ENCODE measurements around the gene ST13. TPM values are rescaled to one million over a fixed set of nuclear protein-coding genes. Genes with fewer than 3 reads are reported as not detected.
"Not testable (repeated sequence)": the region's sequence is repeated elsewhere in the genome, so short reads cannot be mapped to it uniquely, and the experiment has no call there.

The ST13 gene
- total RNA-seq, 1 donor from 2014 or later = 241 TPM

DNA sequence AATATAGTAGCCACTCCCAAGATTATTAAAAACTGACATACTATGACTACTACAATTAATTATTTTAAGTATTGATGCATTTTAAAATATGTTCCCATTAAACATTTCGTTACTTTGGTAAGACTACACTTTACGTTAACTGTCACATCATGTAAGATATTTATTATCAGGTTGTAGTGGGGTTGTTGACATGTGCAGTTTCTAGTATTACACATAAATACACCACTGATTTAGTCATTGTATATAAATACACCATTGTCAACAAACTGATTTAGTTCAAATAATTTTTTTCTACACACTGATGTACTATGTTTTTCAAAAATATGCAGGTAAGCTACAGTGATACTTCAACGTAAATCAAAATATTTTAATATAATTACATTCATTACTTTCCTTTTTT lies 11.5 kb downstream of the ST13 start:
- DNase-seq (ENCODE audit: low spot score) = no peak

DNA sequence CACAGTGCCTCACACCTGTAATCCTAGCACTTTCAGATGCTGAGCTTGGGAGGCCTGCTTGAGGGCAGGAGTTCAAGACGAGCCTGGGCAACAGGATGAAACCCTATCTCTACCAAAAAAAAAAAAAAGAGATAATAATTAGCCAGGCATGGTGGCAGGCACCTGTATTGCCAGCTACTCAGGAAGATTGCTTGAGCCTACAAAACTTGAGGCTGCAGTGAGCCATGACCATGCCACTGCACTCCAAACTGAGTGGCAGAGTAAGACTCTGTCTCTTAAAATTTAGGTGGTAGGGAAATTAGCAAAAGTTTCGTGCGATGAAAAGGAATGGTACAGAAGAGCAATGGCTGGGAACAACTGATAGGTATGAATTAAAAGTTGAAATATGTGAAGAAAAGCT lies 18.0 kb downstream of the ST13 start:
- no peak for DNase-seq (ENCODE audit: low spot score)

DNA sequence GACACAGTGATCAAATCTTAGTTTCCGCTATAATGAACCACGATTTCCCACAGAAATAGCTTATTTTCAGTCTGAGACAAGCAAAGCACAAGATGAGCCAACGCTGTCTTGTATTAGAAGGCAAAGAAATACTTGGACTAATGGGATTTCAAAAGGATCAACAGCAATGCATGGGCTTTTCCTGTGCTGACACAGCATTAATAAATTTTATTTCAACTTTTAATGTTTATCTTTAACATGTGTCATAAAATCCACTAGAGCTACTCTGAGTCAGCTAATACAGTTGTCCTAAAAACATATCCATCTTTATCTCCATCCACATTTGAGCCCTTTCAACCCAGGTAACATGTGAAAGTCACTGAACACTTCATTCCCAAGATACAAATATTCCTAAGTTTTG lies 21.8 kb downstream of the ST13 start:
- DNase-seq (ENCODE audit: low spot score) = no peak

DNA sequence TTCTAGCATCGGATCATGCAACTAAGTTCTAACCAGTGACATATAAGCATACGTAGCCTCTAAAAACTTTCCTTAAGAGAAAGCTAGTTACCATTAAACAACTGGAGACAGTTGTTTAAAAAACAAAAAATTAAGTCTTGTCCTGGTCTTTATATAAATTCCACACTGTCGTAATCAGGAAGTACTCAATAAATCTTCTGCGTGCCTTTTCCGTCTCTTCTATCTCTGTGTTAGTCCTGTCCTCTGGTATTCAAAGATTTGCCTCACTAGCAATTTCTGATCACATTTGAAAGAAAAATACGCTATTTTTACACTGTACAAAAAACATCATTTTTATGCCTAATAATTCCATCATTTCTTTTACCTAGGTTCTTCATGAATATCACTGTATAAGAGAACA lies 27.3 kb downstream of the ST13 start:
- DNase-seq (ENCODE audit: low spot score) = no peak

DNA sequence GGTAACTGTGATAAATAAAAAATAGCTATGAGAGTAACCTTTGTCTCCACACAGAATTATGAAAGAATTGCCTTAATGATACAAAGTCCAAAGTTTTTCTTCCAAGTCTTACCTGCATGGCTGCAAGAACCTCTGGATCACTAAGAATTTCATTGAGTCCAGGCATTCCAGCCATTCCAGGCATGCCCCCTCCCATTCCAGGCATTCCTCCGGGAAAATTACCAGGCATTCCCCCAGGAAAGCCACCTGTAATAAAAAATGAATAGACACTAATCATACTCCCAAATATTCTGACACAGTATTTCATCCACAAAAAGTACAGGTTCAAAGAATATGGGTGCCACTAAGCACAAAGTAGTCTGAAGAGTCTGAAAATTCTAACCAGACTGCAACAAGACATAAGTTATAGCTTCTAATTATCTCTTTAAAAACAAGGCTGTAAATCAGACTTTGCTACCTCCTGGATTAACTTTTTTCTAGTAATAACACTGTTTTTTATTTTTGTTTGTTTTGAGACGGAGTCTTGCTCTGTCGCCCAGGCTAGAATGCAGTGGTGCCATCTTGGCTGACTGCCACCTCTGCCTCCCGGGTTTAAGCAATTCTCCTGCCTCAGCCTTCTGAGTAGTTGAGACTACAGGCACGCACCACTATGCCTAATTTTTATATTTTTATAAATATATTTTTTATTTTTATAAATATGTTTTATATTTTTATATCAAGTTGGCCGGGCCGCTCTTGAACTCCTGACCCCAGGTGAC lies 29.3 kb downstream of the ST13 start:
- DNase-seq (ENCODE audit: low spot score) = no peak

DNA sequence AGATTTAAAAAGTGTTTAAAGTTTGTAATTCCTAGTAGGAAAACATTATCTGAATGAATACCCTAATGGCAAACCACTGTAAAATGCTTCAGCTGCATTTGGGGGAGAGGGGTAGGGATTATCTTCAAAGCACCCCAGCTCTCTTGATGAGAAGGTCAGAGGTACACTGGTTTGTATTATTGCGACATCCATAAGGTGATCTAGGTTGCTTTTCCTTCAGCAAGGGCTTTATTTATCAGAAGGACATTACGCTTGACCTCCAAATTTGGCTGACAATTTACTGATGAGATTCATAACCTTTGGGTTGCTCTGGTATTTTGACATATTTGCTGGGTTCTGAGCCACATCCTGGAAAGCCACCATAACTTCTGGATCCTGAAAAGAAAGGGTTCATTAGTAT lies 30.1 kb downstream of the ST13 start:
- DNase-seq (ENCODE audit: low spot score) = not testable (repeated sequence)

DNA sequence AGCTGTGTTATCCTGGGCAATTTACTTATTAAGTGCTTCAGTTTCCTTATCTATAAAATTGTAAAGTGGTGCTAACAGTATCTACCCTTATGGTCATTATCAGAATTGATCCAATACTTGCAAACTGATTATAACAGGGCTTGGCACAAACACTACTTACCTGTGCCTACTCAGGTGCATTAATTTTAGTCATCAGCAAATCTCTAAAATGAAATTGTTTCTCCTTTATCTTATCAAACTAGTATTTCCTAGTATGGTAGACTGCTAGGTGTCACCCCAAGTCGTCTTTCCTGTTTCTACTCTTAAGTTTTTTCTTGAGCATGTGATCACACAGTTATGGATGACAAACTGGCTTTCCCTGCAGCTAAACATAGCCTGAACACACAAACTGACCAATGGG lies 33.0 kb downstream of the ST13 start:
- no peak for DNase-seq (ENCODE audit: low spot score)

DNA sequence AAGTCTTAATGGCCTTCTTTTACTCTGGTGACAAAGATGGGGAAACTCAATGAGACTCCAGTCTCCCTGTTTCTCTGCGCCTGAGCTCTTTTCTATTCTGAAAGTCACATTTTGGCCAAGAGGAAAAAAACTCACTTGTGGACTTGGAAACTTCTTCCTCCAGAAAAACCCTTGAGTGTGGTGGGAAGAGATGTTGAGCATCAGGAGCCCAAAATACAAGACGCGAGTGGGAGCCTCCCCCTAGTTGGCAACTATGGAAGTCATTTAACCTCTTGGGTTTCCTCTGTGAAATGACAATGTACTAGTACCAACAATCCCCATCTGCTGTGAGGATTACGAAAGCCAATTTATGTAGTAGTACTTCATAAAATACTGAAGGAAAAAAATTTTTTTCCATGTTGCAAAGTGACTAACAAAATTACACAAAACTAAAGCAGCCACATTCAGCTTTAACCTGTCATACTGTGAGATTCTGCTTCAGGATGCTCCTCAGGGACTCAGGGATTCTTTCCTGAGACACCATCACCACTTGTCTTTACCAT lies 36.8 kb downstream of the ST13 start:
- DNase-seq (ENCODE audit: low spot score) = no peak

DNA sequence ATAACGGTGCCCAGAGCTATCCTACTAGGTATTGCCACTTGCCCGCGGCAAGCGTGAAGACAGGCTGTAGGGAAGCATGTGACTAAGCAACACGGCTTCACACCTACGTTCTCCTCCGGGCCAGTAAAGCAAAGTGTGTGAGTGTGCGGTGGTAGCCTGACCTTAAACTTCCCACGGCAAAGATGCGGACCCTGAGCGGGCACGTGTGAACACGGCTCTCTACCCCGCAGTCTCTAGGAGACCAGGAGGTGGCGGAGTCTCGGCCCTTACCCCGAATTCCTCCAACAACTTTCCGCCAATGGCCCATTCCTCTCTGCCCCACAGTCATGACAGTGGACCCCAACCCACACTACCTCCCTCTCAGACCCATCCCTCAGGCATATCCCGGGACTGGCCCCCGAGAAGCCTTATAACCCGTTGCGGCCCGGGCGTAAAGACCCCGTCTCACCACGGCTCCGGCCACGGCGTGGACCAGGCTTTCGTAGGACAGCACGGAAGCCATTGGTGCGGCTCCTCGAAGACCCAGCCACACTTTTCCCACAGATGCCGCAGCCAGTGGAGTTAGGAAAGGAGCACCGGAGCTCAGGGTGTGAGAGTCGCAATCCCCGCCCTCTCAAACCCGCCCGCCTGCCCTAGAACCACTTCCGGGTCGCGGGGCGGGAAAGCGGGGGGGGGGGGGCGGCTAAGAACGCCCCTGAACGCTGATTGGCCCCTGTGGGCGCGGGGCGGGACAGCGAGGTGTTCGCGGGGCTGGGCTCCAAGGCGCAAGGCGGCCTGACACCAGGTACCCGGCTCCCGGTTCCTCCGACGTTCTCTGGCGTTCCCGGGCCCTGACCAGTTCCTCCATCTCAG lies 37.5 kb downstream of the ST13 start, which contains the start of gene SLC25A17:
Gene SLC25A17 (minus strand): TSS at position 600 of the 852 bp plus-strand sequence. CDS start 98 bp downstream, at position 502.
- peak; percentile 95 for DNase-seq (ENCODE audit: low spot score)

DNA sequence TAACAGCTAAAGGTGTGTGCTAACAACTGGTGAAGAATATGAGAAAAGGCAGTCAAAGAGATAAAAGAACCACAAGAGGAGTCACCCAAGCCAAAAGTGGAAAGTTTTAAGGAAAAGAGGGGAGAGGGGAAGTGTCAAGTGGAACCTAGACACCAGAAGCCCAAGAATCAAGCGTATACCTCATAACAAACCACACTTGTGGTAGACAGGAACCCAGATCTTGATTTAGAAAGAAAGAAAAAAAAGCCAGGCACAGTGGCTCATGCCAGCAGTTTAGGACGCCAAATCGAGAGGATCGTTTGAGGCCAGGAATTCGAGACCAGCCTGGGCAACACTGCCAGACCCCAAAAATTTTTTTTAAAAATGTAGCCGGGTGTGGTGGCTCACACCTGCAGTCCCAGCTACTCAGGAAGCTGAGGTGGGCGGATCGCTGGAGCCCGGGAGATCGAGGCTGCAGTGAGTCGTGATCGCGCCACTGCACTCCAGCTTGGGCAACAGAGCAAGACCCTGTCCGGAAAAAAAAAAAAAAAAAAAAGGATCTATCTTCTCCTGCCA lies 38.2 kb downstream of the ST13 start:
- DNase-seq (ENCODE audit: low spot score) = no peak

DNA sequence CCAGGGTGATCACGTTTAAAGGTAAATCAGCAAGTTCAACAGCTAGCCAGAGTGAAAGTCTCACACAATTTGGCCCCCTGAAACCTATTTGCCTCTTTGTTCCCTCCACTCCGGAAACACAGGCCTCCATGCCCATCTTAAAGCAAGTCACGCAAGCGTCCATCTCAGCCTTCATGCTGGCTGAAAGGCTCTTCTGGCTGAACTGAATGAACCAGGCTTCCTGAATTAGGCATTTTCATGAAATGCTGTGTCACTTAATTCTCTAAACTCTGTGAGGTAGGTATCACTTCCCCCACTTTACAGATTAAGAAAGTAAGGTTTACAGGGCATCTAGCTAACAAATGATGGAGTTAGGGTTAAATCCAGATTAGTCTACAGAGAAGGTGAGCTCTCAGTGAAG lies 38.7 kb downstream of the ST13 start:
- DNase-seq (ENCODE audit: low spot score) = no peak

DNA sequence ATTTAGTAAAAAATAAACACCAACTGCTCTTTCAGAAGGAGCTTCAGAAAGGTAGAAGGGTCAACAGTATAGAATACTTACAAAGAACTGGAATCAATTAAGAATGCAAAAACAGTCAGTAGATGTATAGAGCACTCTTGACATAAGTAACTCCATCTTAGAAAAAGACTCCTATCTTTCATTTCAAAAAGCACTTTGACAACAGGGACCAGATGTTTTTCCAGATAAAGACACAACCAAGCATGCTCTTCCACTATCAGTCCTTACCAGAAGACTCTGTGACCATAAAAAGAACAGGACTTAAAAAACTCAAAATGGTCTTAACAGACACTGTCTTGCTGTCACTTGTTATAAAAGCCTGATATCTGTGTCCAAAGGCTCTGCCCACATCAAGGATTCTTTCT lies 42.5 kb downstream of the ST13 start:
- no peak for DNase-seq (ENCODE audit: low spot score)

DNA sequence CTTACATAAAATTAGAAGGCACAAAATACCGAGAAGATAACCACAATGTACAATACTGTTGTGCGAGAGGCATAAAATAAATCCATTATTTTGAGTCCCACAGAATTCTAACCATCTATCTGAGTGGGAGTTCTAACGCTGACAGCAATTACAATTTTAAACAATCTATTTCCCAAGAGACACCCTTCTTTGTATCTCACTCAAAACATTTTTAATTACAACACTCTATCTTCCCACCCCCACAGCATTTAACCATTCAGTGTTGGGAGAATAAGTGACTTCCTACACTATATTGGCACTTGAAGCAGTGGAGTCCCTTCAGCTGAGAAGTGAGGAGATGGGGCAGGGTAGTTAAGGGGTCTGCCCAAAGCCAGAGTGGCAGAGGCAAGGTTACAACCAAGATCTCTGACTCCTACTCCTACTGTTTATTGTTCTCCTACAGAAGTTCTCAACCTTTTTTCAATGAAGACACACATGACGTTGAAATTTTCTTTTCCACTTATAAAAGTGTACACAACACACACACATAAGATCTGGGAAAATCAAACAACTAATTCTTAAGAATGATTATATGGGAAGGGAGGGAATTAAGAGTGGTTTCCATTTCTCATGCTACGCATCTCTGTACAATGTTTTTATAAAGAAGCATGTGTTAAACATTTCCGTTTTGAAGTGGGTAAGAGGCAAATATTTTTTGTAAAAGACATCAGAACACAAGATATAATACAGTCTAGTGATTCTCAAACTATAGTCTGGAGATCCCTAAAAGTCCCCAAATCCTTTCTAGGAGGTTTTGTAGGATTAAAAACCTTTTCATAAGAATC lies 48.2 kb downstream of the ST13 start:
- no peak for DNase-seq (ENCODE audit: low spot score)

DNA sequence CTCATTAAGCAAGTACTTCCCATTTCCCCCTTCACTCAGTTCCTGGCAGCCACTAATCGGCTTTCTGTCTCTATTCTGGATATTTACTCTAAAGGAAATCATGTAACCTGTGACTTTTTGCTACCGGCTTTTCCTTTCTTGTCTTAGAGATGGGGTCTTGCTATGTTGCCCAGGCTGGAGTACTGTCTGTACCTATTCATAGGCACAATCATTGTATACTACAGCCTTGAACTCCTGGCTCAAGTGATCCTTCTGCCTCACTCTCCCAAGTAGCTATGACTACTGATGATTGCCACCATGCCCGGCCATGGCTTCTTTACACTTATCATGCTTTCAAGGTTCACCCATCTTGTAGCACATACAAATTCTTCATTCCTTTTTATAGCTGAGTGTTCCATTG lies 49.7 kb downstream of the ST13 start:
- no peak for DNase-seq (ENCODE audit: low spot score)

DNA sequence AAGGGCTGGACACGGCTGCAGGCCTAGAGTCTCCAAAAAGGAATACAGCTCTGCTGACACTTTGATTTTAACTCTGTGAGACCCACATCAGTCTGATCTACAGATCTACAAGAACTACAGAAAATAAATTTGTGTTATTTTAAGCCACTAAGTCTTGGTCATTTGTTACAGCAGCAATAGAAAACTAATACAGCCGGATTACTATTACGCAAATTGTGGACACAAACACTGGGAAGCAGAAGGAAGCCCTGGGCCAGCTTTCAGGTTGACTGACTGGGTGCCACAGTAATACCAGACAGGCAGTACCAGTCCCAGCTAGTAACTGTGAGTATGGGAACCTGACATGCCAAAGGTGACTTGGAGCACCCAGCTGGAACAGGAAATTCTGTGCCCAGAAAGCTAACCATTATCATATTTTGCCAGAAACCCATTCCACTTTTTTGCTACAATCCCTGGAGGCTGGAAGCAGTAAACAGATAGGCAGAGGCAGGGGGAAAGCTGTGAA lies 50.7 kb downstream of the ST13 start:
- DNase-seq (ENCODE audit: low spot score) = no peak

DNA sequence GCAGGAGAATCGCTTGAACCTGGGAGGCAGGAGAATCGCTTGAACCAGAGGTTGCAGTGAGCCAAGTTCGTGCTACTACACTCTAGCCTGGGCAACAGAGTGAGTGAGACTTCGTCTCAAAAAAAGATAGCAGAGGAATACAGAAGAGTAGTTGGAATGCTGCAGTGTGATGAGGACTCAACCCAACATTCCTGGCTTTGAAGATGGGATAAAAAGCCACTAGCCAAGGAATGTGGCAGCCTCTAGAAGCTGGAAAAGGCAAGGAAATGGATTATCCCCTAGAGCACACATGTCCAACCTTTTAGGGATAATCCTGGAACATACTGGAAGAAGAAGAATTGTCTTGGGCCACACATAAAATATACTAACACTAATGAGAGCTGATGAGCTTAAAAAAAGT lies 51.2 kb downstream of the ST13 start:
- DNase-seq (ENCODE audit: low spot score) = no peak

DNA sequence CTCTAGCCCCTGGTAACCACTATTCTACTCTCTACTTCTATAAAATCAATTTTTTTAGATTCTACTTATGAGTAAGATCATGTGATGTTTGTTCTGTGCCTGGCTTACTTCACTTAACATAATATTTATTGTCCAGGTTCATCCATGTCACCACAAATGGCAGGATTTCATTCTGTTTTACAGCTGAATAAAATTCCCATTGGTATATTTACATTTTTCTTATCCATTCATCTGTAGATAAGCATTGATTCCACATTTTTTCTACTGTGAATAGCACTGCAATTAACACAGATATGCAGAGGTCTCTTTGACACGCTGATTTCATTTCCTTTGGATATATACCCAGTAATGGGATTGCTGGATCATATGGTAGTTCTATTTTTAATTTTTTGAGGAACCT lies 53.1 kb downstream of the ST13 start:
- DNase-seq (ENCODE audit: low spot score) = no peak

DNA sequence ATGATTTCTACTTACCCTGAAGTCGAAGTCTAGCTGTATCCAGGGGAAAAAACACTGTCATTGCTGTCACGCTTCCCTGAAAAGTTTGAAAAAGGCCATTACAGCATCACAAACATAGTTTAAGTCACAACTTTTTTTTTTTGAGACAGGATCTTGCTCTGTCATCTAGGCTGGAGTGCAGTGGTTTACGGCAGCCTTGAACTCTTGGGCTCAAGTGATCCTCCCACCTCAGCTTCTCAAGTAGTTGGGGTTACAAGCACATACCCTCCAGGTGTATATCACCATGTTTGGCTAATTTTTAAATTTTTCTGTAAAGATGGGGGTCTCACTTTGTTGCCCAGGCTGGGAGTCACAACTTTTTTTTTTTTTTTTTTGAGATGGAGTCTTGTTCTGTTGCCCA lies 57.4 kb downstream of the ST13 start:
- DNase-seq (ENCODE audit: low spot score) = no peak

DNA sequence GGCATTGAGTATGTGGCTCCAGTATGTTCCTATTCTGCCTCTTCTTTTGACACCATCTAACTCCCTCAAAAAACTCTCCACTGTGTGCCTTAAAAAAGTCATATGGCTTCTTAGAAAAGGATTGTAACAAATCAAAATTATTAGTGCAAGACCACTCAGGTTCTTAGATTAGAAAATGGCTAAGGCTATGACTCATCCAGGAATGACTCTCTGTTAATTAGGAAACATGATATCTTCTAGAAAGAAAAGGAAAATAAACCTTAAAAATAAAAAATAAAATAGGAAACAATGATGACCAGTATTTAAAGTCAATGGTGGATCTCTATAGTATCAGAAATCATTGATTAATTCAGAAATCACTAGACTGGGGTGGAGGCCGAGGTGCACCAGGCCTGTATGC lies 59.0 kb downstream of the ST13 start:
- DNase-seq (ENCODE audit: low spot score) = no peak

DNA sequence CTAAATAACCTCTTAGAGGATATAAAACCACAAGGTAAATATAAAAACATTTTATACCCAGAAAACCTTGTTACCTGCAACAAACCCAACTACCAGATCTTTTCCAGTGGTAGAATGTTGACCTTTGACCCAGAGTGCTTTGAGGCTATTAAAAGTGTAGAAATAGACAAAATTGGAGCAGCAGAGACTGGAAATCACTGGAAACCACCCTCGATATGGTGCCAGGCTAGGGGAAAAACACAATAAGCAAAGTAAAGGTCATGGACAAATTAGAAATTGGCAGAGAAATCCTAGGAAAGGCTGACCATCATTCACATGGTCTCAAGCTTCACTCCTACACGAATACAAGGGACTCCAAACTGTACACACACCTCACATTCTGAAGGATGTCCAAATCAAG lies 64.0 kb downstream of the ST13 start:
- no peak for DNase-seq (ENCODE audit: low spot score)

DNA sequence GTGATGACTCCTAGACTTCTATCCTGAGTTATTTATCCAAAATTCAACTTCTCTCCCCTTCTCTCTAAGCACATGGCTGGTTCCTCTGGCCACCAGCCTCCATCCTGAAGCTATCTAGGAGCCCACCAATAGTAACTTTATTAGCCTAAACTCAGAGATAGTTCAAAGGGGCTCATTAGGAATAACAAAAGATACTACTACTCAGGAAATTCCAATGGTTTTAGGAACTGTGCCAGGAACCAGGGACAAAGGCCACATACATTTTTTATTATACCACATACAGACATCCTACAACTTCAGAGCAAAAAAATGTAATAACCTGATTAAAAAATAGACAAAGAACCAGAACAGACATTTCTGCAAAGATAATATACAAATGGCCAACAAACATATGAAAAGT lies 65.2 kb downstream of the ST13 start:
- DNase-seq (ENCODE audit: low spot score) = no peak

Measured in mesenteric fat pad (tissue), 1 donor.